HG02623 (cell line): ENCODE results near the gene COL11A2.
"Not testable (repeated sequence)": the region's sequence is repeated elsewhere in the genome, so short reads cannot be mapped to it uniquely, and the experiment has no call there.

Experiments
- ATAC-seq: cut with Tn5 transposase; IDR thresholded peaks from one replicate; pipeline ENCODE4 v1.9.1; 2021; ENCODE audit warnings: moderate library complexity; ENCODE audit not compliant: unreplicated experiment

Gene COL11A2

DNA sequence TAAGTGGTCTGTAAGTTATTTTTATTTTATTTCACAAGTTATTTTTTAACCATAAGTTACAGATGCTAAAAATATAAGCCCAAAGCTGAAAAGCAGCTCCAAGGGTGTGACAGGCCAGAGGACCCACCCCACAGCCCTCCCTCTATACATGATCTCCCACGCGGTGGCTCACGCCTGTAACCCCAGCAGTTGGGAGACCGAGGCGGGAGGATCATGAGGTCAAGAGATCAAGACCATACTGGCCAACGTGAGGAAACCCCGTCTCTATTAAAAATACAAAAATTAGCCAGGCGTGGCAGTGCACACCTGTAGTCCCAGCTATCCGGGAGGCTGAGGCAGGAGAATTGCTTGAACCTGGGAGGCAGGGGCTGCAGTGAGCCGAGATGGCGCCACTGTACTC lies 32.2 kb downstream of the COL11A2 start:
- no peak for ATAC-seq

DNA sequence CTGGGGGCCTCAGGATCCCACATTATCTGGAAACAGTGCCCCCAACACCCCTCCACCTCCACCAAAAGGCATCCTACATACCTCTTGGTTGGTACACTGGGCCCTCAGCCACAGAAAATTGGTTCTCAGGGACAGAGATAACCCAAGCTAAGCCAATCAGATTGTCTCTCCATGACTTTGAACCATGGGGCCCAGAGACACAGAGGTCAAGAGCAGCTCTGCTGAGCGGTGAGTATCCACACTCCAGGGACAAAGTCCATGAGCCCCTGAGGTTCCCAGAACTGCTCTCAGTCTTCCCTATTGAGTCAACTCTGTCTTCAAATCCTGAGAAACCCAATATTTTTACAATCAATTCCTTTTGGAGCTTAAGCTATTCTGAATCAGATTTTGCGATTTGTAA lies 35.3 kb downstream of the COL11A2 start:
- ATAC-seq = no peak

DNA sequence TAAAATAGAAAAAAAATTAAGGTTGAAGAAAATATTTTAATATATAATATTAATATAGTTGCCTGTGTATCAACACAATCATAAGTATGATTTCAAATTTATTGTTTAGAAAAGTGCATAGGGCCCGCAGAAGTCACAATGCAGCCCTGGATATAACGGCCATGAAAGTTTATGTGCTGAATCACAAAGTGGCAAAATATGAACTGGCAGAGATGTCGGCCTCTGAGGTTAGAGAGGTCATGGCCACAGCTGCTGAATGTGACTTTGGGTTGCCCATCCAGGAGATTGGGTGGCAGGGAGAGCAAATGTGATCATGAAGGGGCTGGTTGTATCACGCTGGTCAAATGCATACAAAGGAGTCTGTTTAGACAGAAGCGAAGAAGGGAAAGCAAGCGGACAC lies 35.7 kb downstream of the COL11A2 start:
- no peak for ATAC-seq

DNA sequence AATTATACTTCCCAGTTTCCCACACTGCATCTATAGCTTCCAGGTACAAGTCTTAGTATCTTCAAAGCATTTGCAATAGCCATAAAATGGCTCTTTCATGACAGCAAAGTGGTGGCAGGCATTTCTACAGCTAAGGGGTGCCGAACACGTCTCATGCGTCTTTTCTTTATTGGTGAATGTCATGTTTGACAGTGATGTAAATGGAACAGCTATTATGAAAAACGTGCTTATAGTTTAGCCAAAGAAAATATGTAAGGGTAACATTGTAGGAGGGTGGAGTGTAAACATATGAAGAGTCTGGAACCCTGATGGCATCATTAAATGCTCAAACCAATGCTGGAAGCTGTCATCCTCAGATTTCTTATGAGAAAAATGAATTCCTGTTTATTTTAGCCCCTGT lies 37.9 kb downstream of the COL11A2 start:
- no peak for ATAC-seq

DNA sequence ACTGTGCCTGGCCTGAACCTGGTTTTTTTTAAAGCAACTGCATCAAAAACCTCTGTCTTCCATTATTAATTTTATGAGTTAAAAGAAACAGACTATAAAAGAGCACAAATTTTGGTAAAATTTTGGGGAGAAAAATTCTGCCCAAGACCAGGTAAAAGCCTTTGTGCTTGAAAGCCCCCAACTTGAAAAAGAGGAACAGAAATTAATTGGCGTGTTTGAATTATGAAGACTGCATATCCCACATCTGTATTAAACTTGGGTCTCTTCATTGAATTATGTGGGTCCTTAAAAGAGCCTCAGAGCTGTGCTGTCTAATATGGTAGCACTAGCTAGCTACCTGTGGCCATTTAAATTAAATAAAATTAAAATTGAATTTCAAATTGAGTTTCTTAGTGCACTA lies 41.2 kb downstream of the COL11A2 start:
- no peak for ATAC-seq

DNA sequence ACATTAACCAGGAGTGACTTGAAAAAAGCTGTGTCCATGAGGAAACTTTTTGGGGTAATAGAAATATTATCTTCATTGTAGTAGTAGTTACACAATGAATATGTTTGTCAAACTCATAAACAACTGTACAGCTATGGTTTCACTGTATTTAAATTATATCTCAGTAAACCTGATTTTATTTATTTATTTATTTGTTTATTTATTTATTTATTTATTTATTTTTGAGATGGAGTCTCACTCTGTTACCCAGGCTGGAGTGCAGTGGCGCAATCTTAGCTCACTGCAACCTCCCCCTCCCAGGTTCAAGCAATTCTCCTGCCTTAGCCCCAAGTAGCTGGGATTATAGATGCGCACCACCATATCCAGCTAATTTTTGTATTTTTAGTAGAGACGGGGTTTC lies 41.7 kb downstream of the COL11A2 start:
- ATAC-seq = not testable (repeated sequence)

DNA sequence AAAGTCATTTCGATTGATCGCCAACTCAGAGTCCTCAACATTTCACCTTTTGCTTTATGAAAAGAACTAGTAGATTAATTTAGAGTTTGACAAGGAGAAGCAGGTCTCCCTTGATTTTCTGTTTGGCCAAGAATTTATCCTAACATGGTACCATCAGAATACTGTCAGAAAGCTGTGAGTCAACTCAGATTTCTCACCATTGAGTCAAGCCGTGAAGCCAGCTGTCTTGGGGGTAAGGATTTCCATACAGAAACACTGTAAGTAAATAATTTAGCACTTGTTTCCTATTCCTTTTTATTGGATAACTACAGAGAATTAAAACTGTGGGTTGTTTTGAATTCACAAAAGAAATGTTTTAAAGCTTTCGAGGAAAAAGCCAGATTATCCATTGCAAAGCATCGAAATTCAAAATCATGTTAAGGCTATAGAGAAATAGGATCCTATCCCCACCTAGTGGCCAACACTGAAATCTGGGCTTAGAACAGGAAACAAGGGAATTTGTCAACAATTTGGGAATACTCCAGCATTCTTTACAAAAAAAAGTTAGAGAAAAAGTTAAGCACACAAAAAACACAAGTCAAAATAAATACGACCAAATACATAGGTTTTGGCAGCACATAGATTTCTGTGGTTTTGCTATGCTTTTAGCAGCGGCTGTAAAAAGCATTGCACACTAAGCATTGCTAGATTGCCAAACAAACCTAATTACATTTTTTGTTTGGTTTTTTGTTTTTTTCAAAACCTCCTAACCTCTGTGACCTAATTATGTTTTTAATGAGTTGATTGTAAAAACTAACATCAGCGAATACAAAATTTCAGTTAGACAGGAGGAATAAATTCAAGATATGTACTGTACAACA lies 44.2 kb downstream of the COL11A2 start:
- no peak for ATAC-seq

DNA sequence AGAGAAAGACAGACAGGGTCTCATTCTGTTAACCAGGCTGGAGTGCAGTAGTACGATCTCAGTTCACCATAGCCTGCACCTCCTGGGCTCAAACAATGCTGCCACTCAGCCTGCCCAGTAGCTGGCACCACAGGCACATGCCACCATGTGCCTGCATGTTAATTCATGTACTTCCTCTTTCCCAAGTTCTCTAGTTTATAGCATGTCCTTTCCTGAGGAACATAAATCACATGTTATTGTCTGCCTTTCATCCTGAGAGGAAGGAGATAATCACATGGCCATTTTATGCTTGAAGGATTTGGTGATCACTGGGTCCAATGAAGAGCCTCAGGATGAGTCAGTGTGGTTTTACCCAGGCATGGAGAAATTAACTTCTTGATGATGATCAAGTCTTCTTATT lies 47.9 kb downstream of the COL11A2 start:
- no peak for ATAC-seq

DNA sequence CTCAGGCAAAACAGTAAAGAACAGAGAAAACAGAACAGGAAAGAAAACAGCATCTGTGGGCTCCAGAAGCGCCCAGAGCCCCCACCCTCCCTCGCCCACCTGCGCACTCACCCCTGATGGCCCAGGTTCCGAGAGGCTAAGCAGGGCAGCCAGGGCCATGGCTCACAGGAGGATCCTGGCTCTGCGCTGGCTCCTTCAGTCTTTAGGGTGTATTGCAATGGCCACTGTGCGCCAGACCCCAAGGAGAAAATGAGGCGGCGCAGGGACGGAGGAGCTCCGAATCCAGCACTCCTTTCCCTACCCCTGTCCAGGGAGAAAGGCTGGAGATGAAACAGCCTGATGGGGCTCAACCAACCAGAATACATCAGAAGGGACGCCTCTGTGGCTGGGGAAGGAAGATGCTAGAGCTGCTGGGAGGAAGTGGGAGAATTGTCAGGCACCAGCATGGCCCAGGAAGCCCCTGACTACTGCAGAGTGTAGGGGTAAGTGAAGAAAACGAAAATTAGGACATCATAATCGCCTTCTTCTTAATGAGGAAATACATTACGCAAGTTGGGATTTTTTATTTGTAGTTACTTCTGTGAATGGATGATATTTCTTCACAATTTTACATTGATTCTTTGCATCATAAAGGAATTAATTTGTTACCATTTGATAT lies 49.0 kb downstream of the COL11A2 start:
- no peak for ATAC-seq

DNA sequence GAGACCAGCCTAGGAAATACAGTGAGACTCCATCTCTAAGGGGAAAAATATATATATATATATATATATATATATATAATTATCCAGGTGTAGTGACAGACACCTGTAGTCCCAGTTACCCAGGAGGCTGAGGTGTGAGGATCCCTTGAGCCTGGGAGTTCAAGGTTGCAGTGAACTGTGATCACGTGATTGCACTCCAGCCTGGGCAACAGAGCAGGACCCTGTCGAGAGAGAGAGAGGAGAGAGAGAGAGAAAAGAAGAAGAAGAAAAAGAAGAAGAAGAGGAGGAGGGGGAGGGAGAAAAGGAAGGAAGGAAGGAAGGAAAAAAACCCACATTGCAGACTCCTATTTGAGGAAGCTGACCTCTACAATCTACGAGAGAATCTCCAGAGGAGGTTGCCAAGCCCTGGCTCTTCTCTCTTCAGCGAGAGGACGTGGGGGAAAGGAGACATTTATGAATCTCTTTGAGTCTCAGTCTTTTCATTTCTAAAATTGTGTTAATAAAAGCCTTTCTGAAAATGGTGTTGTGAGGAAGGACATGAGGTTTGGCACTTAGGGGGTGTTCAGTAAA lies 49.7 kb downstream of the COL11A2 start:
- ATAC-seq = no peak

DNA sequence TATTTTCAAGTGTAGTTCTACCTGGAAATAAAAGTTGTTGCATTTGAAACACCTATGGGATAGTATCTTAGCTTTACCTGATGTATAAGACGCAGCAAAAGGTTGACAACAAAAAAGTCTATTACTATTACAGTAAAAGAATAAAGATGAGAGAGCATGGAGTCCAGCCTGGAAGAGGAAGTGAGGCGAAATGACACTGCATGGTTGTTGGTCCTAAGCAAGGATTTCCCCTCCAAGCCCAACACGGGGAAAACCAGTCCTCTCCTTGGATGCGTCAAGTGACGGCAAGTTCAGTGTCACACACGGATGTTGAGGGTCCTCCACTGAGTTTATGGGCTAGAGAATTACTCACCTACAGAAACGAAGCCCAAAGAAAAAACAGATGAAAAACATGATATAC lies 51.7 kb downstream of the COL11A2 start:
- no peak for ATAC-seq

DNA sequence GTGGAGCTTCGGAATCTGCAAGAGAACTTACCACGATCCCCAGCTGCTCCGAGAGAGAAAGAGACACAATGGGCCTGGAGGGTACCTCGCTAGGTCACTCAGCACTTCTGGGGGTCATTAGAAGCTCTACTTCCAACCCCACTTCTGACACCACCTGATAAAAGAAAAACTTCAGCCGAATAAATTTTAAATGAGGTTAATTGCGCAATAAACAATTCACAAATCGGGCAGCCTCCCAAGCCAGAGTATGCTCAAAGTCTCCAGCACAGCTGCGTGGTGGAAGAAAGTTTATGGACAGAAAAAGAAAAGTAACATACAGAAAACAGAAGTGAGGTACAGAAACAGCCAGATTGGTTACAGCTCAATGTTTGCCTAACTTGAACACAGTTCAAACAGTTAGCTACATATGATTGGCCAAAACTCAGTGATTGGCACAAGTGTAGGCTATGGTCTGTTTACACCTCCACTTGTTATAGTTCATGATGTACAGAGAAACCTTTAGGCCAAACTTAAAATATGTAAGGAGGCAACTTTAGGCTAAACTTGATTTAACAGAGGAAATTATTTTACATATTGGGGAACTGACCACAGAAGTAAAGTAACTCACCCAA lies 52.6 kb downstream of the COL11A2 start:
- ATAC-seq = no peak

DNA sequence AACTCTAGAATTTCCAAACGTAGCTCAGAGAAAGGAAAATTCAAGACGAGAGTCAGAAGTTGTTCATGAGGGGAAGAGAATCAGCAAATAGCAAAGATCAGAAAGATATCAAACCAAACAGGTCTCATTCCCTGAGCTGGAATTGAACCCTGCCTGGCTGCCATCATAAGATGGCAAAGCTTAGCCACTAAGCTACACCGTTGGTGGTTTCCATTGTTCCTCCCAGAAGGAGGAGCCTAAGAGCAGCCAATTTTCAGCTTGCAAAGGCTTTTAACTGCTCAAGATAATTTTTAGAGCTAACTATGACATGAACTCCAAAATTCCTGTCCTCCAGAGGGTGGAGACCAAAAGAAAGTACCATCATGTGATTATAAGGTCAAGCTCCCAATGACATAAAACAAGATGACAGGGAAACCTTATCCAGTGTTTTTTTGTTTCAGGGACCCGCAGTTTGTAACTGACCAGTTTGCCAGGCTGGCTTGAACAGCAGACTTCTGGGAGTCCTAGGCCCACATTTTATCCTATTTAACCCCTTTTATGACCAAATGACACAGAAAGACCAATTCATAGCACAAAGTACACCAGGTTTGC lies 55.9 kb downstream of the COL11A2 start:
- ATAC-seq = no peak

DNA sequence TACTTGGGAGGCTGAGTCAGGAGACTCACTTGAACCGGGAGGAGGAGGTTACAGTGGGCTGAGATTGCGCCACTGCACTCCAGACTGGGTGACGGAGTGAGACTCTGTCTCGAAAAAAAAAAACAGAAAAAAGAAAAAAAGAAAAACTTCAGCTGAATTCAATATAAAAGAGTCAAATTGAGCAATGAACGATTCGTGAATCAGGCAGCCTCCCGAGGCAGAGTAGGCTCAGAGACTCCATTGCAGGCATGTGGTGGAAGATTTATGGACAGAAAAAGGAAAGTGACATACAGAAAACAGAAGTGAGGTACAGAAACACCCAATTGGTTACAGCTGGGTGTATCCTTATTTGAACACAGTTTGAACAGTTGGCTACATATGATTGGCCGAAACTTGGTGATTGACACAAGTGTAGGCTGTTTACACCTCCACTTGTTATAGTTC lies 60.2 kb downstream of the COL11A2 start:
- no peak for ATAC-seq

DNA sequence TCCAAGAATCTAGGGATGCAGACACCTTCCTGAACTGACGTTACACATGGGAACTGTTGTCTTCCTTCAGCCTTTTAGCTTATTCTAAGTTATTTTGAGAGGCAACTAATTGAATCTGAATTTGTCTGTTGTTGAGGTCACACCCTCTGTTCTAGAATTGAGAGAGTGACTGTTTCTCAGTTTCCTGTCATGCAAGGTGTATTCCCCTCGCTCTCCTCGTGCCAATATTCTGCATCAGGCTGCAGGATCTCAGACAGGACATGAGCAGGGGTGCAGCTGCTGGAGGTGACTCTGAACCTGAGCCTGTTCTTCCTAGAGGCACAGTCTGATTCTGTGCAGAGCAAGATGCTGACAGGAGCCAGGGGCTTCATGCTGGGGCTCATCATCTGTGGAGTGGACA lies 63.9 kb downstream of the COL11A2 start:
- ATAC-seq = no peak

DNA sequence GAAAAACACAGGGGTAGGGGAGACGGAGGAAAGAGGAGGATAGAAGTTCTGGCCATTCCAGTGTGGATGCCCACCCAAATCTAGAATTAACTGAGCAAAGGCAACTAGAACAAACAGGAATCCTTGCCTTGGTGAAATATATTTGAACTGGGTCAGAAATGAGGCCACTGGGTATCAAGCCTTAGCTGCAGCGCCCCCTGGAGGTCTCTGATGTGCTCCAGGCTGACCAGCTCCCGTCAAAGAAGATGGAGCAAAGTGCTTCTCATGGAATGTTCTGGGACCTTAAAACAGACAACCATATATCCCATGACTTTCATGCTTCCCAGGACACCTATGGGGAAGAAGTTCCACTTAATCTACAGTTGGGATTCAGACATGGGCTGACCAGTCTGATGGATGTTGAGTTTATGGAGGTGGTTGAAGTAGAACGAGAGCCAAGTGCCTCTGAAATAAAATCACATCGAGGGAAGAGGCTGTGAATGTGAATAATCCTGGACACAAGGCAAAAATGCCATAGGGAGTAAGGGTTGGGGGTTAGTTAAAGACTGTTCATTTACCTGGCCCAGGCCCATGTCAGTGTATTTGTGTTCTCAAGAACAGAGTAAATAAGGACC lies 66.1 kb downstream of the COL11A2 start:
- ATAC-seq = no peak

DNA sequence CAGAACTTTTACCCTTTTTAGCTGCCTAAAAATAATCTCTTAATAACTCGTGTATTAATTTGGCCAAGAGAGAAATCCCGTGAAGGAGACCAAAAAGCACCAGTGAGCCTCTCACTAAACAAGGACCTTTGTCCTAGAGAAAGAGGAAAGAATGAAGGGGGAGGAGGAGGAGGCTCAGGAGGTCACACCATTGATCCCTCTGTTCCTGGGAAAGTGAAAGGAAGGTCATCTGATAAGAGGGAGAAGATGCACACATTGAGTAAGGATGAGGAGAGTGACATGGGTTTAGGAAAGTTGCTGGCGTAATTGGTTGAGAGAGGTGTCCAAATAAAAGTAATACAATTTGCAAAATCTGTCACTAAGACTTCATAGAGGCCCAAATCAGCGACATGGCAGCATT lies 67.3 kb downstream of the COL11A2 start:
- ATAC-seq = no peak

DNA sequence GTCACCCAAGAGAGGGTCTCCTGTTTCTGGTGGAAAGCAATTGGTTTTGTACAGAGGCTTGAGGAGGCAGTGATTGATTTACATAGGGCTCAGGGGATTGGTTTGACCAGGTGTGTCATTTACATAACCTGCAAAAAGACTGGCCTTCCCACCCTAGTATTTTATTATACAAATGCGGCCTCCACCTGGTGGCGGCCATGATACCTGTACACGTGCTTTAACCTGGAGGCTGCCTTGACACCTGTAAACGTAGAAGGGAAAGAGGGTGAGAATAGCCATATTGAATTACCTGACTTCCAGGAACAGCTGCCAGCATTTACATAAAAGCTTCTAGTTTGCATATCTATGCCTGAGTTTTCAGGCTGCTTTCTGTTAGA lies 67.8 kb downstream of the COL11A2 start:
- ATAC-seq = no peak

DNA sequence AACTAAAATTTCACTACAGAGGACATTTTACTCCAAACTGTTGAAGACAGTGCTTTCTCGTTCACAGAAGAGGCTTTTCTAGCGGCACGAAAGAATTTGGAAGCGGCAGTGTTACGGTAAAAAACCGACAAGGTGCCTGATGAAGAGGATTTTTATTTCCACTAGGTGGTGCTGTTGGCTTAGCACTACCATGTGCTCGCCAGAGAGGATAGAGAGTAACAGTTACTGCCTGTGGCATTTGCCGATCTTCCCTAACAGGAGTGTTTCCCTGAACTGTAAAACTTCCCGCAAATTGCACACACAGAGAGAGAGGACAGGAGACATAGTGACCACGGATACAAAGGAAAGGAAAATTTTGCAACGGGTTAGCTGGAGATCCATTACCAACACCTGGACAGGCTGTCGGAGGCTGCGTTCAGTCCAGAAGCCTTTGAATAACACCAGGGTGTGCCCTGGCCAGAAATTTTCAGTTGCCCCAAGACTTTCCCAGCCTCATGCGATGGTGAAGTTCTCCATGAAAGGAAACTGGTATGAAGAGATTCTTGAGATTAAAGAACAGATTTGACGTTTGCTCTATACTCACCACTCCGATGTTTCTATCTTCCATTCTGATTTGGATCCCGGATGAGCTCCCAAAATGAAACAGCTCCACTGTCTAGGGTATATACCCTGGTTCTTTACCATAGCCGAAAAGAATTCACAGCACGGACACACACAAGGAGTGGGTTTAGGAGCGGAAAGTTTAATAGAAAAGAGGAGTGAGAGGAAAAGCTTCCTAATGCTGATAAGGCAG lies 68.3 kb downstream of the COL11A2 start:
- no peak for ATAC-seq

DNA sequence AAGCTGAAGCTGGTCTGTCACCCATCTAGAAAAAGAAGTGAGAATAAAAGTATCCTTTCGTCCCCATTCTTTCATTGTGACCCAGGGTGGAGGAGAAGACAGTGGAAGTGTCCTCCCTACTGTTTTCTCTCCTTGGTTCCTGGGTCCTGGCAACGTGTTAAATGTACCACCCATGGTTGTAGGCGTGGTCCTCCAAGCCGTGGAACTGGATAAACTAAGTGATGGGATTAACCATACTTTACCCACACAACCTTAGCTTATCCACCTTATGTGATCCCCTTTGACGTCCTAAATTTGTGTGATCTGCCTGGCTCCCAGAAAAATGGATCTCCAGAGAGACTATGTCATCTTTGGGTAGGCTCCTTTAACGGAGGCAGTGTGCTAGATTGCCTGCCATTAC lies 69.1 kb downstream of the COL11A2 start:
- ATAC-seq = no peak
